Esophagus muscularis mucosa (tissue), 4 donors: ENCODE results near the gene CDC6. TPM values are rescaled to one million over a fixed set of nuclear protein-coding genes. Genes with fewer than 3 reads are reported as not detected.

ENCODE experiments used
- DNase-seq: peaks from one replicate; pipeline ENCODE4 v3.0.0-alpha.2; 2017; ENCODE audit errors: extremely low spot score
- H3K27ac ChIP-seq, 4 donors: fragments of 200-600 bp; sonication (generic); replicated peaks in 1 of 4; 1 replicate in 3 of 4; 2 replicates in 1 of 4; pipeline ENCODE4 v1.5.1; 2016 to 2019; ENCODE audit warnings: mild to moderate bottlenecking in 1 of 4
- H3K27me3 ChIP-seq, 4 donors: fragments of 200-600 bp; sonication (generic); one replicate each; pipeline versions ENCODE4 v1.5.1 to v1.6.0; 2016 to 2019
- H3K36me3 ChIP-seq, 4 donors: fragments of 200-600 bp; sonication (generic); one replicate each; pipeline ENCODE4 v1.5.1; 2016 to 2019
- H3K4me1 ChIP-seq, 4 donors: fragments of 200-600 bp; sonication (generic); one replicate each; pipeline ENCODE4 v1.5.1; 2016 to 2019
- H3K4me3 ChIP-seq, 4 donors: fragments of 200-600 bp; sonication (generic); 1 replicate in 2 of 4; 2 replicates in 2 of 4; pipeline ENCODE4 v1.5.1; 2016 to 2019; ENCODE audit warnings: mild to moderate bottlenecking in 4 of 4, moderate library complexity in 1 of 4
- H3K9me3 ChIP-seq, 4 donors: fragments of 200-600 bp; sonication (generic); 1 replicate in 3 of 4; 2 replicates in 1 of 4; pipeline ENCODE4 v1.5.1; 2016 to 2019
- CTCF ChIP-seq, 3 experiments: fragments of 200-600 bp in 2 of 3; fragments of 450-650 bp in 1 of 3; sonication (generic) in 2 of 3; IDR thresholded peaks; one replicate each; pipeline ENCODE4 v1.5.1; 2017 to 2019; ENCODE audit warnings: antibody characterized with exemption in 3 of 3, mild to moderate bottlenecking in 2 of 3, moderate library complexity in 1 of 3
- EP300 ChIP-seq: sonication (generic); formaldehyde crosslinking; IDR thresholded peaks from one replicate; pipeline ENCODE4 v1.6.1; 2017; ENCODE audit warnings: antibody characterized with exemption
- POLR2A ChIP-seq: fragments of 450-650 bp; IDR thresholded peaks from one replicate; pipeline ENCODE4 v1.6.1; 2017; ENCODE audit warnings: antibody characterized with exemption, moderate library complexity, mild to moderate bottlenecking, low read depth
- POLR2AphosphoS5 ChIP-seq, 2 donors: sonication (generic); formaldehyde crosslinking; IDR thresholded peaks; one replicate each; pipeline ENCODE4 v1.6.1; 2017; ENCODE audit warnings: antibody characterized with exemption in 2 of 2
- WGBS: methylation state at CpG from one replicate; pipeline ENCODE4 v1.1.5; 2018; 5-methylcytosine and 5-hydroxymethylcytosine counted together
- intact Hi-C: fragments of 100-400 bp; cut with DNase I; formaldehyde crosslinking; loops from one replicate; pipeline ENCODE4 v1.15.1; 2023
- total RNA-seq, 4 donors: library from RNA; depleted of rRNA; stranded (reverse); fragments of >200 nt; gene quantifications; one replicate each; pipeline versions ENCODE4 v1.1.0 to v1.2.1, GENCODE V29; 2016

CDC6 gene
- total RNA-seq, 4 donors from 2014 or later: 0.32 to 0.83 (median 0.44) TPM

GRCh38 chr17:40316571-40317344 is 29.1 kb downstream of the CDC6 start:
- DNase-seq: no peak
- TF ChIP-seq EP300 (no peak), POLR2AphosphoS5 (IDR thresholded peaks at IDR 0.05) (peak; percentile 58 to 81), CTCF (IDR thresholded peaks at IDR 0.05) (peak in 1 of 3 experiments; percentile 19), POLR2A (no peak)
- WGBS: 19% methylated on average over 25 of the region's 38 CpGs
- Histone ChIP-seq H3K36me3 (no peaks in the 10 kb centered on the region), H3K4me1 (peaks cover 92 to 95% (median 94%) of the 10 kb centered on the region in 4 donors), H3K27me3 (no peaks in the 10 kb centered on the region), H3K4me3 (peak overlapping the region; percentile 90 to 99 (median 94)), H3K27ac (peak overlapping the region; percentile 94 to 98 (median 96)), H3K9me3 (no peaks in the 10 kb centered on the region)
- intact Hi-C loops: loop anchor here (2.0 kb wide), 1 partner anchor 26 kb away; no protein-coding TSS in a partner anchor

GRCh38 chr17:40317345-40317873 is 29.7 kb downstream of the CDC6 start:
- intact Hi-C loops: loop anchor here (2.0 kb wide), 1 partner anchor 25 kb away; no protein-coding TSS in a partner anchor
- Histone ChIP-seq H3K27ac (peak overlapping the region; percentile 94 to 98 (median 96)), H3K4me1 (peaks cover 92 to 95% (median 94%) of the 10 kb centered on the region in 4 donors), H3K27me3 (no peaks in the 10 kb centered on the region), H3K36me3 (no peaks in the 10 kb centered on the region), H3K4me3 (peak overlapping the region; percentile 90 to 99 (median 94)), H3K9me3 (no peaks in the 10 kb centered on the region)
- DNase-seq: no peak
- under 1% methylated on average over 6 of the region's 6 CpGs for WGBS
- no peak for TF ChIP-seq EP300
- TF ChIP-seq CTCF (IDR thresholded peaks at IDR 0.05): peak; percentile 41 to 64 (median 42)

- intact Hi-C loops: loop anchor here (2.0 kb wide), 1 partner anchor 25 kb away; no protein-coding TSS in a partner anchor
- H3K4me1 ChIP-seq: peaks cover 92 to 95% (median 94%) of the 10 kb centered on the region in 4 donors
- TF ChIP-seq POLR2AphosphoS5 (IDR thresholded peaks at IDR 0.05) (peak; percentile 90 to 94), EP300 (no peak), POLR2A (peak; percentile 82), CTCF (IDR thresholded peaks at IDR 0.05) (peak in 1 of 3 experiments; percentile 15)
- H3K27ac ChIP-seq: peak overlapping the region; percentile 94 to 98 (median 96)
- WGBS: 1% methylated on average over 39 of the region's 70 CpGs
- peak; percentile 98 for DNase-seq
- no peaks in the 10 kb centered on the region for H3K9me3 ChIP-seq
- H3K27me3 ChIP-seq: no peaks in the 10 kb centered on the region
- peak overlapping the region; percentile 90 to 99 (median 94) for H3K4me3 ChIP-seq
- H3K36me3 ChIP-seq: no peaks in the 10 kb centered on the region
Observed at GRCh38 chr17:40317880-40318829, 30.5 kb downstream of the CDC6 start.

GRCh38 chr17:40318830-40319391 is 31.2 kb downstream of the CDC6 start:
- peak overlapping the region; percentile 90 to 99 (median 94) for H3K4me3 ChIP-seq
- WGBS: 4% methylated on average over 13 of the region's 13 CpGs
- no peak for DNase-seq
- no peaks in the 10 kb centered on the region for H3K9me3 ChIP-seq
- TF ChIP-seq CTCF (IDR thresholded peaks at IDR 0.05) (peak; percentile 19 to 42 (median 33)), EP300 (no peak), POLR2A (no peak), POLR2AphosphoS5 (IDR thresholded peaks at IDR 0.05) (no peak)
- intact Hi-C loops: no loop called here
- H3K27me3 ChIP-seq: no peaks in the 10 kb centered on the region
- no peaks in the 10 kb centered on the region for H3K36me3 ChIP-seq
- peaks cover 92 to 95% (median 94%) of the 10 kb centered on the region in 4 donors for H3K4me1 ChIP-seq
- H3K27ac ChIP-seq: peak overlapping the region; percentile 94 to 98 (median 96)
